HG02973 (cell line): ENCODE data around the gene TEX22.

Experiments used
- ATAC-seq: cut with Tn5 transposase; IDR thresholded peaks from one replicate; pipeline ENCODE4 v1.9.1; 2021; ENCODE audit warnings: moderate library complexity; ENCODE audit not compliant: unreplicated experiment

The TEX22 gene

DNA sequence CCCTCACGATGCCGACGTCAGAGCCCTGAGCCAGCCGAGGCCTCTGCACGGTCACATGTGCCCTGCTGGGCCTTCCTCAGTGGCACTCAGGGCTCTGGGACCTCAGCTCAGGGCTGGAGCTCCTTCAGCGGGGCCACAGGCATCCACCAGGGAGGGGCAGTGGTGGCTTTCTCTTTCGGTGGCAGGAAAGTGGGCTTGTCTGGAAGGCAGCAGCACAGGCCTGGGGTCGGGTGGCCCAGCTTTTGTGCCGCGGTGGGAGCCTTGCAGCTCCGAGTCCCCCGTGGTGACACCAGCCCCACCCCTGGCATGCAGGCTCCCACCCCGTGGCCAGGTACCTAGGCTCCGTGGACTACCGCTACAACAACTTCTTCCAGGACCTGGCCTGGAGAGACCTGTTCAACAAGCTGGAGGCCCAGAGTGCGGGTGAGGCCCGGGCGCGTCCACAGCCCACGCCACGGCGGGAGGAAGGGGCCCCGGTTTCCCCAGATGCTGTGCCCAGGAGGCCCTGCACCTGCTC lies 14.2 kb upstream of the TEX22 start:
- ATAC-seq, result no peak

DNA sequence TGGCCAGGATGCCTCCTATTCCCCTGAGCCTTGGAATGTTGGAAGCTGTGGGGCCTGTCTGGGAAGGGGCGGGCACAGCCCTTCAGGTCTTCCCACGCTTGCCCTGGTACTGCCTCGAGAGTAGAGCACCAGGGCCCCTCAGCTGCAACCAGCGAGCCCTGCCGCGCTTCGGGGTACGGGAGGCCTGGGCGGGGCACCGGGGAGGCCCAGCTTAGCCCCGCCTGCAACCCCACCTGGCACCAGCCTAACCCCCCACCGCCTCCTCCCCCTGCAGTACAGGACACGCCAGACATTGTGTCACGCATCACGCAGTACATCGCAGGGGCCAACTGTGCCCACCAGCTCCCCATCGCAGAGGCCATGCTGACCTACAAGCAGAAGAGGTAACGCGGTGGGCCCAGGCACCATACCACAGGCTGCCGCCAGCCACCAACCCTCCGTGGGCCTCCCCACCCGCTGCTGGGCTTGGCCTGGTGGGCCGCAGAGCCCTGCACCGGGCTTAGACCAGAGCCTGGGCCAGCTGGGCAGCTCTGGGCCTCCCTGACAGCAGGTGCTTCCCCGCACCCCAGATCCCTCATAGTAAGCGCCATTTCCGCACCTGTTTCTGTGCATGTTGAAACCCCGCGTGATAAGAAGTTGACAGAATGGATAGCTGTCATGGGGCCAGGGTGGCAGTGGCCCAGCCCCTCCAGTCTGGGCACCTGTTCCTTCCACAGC lies 13.6 kb upstream of the TEX22 start:
- ATAC-seq, result no peak

DNA sequence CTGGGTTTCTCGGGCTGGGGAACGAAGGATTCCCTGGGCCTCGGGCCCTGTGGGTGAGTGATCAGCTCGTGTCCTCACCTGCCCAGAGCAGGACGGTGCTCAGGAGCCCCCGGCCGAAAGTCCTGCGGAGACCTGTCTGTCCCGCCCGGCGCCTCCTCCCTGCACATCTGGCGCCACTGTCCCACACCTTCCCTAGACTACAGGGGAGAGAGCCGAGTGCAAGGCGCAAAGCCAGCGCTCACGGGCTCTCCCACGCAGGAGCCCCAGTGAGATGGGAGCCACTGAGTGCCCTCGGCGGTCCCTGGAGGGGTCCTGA lies 13.1 kb upstream of the TEX22 start:
- ATAC-seq, result no peak

DNA sequence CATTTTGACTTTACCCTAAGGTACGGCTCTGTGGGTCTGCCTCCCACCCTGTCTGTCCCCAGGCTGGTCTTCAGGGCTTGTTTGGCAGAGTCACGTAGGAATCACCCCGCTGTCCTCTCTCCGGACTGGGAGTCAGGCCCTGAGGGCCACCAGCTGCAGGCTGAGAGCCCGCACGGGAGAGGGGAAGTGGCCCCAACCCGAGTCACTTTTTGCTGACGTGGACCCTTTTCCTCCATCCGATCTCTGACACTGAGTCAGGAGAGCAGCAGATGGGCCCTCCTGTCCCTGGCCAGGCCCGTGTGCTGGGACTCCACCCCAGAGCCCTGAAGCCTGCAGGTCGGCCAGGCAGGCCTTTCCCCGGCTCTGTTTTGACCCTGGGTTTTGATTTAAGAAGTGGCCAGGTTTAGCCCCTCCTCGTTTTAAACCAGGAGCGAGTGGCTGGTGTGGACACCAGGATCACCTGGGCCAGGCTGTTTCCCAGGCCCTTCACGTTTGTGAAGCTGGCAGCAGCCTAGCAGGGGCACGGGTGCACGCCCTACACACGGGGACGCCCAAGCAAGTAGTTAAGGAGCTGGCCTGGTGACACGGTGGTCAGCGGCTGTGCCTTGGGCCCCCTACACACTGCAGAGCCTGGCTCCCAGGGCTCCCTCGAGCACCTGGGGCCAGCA lies 12.5 kb upstream of the TEX22 start:
- ATAC-seq, result no peak

DNA sequence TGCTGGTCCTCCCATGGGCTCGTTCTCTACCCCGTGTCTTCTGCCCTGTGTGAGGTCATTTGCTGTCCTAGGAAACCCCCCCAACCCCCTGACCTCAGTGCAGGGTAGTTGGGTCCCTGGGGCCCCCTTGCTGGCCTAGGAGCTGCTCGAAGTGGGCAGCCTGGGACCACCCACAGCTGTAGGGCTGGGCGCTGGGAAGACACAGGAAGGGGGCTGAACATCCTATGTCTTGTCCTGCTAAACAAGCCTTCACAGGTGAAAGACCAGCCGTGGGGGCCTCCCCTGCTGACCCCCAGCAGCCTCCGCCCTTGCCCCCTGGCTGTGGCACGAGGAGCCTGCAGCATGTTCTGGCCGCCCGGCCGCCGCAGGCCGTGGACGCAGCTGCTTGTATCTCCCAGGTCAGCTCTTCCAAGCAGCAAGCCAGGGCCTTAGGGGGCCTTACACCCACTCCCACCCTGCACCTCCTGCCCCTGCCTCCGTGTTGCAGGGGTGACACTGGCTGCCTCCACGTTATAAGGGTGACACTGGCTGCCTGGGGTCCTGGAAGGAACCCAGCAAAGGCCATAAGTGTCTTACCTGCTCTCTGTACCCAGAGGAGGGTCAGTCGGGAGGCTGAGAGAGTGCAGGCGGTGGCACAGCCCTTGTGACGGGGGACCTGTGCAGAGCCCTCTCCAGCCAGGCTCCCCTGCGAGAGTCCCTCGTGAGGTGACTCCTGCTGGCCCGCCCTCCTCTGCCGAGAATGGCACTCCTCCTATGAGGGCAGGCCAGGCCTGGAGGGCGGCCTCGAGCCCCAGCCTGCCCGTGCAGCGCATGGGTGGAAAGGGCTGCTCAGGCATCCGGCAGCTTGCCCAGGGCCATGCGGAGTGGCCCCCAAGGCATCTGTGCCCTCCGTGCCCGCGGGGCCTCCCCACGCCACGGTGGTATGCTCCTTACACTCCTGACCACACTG lies 11.5 kb upstream of the TEX22 start:
- ATAC-seq, result no peak

DNA sequence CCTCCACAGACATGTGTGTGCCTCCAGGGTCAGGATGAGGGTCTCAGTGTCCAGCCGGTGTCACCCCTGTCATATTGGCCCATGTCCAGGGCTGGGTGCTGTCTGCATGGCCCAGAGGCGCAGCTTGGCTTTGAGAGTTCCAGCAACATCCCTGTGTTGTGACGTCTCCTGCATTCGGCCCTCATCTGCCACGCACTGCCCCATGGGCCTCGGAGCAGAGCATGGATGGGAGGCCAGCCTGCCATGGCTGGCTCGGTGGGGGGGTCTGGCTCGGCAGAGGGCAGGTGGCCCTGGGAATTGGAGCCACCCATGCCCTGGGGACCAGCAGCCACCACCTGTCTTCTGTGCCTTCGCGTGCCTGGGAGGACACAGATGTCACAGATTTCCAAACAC lies 10.8 kb upstream of the TEX22 start:
- no peak for ATAC-seq

DNA sequence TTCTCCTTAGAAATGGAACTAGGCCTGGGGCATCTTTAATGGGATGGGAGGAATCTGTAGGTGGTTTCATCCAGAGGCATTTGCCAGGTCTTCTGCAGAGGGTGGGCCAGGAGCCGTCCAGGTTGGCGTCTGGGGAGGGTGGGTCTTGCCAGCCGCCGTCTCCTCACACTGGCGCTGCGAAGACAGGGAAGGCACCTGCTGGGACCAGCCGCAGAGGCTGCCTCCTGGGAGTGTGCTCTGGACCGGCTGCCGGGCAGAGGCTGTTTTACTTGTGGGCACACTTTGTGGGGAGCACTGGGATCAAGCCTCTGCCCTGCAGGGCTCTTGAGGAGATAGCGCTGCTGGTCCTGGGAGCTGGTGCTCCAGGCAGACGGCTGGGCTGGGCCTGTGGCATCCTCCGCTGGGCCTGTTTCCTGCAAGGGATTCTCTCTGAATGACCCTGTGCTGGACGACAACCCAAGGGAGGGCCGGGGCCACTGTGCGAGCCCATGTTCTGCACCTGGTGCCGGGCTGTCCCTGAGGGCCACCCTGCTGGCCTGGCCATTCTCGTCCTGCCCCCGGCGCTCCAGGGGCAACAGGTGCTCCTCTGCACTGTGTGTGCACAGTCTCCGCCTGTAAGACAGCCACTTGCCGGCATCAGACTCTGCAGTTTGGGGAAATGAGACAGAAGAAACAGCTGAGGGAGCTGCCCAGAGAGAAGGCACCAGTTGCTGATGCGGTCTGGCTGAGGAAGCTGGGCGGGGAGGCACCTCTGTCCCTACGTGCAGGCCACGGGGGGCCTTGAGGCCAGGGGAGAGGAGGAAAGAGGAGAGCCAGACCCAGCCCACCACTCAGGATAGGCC lies 10.0 kb upstream of the TEX22 start:
- no peak for ATAC-seq

DNA sequence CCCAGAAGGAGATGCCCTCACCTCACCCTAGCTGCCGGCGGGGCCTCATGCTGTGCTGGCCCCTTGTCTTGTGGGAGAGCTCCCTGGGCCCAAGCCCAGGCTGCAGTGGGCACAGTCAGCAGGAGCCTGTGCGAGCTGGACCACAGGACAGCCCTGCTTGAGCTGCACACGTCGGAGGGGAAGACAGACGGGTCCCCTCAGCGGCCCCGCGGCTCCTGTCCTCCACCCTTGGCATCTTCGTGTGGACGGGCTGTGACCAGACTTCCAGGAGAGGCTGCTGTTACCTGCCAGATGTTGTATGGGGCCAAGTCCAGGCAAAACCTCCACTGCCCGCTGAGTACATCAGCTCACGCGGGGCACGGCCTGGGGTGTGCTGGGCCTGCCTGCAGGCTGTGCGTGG lies 9.4 kb upstream of the TEX22 start:
- no peak for ATAC-seq

DNA sequence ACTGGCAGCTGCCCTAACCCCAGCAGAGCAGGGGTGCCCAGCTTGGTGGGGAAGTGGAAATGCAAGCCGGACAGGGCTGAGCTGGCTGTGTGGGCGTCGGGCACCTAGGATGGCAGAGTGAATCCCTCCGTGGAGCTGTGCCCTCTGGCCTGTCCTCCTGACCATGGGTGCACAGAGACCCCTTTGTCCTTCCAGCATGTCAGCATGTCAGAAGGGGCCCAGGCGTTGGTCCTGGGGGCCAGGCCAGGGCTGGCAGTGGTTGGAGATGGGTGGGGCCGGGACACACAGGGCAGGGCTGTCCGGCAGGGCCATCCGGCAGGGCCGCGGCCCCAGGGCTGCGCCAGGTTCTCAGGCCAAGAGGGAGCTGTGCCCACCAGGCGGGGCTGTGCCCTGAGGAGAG lies 8.8 kb upstream of the TEX22 start:
- ATAC-seq, result no peak

DNA sequence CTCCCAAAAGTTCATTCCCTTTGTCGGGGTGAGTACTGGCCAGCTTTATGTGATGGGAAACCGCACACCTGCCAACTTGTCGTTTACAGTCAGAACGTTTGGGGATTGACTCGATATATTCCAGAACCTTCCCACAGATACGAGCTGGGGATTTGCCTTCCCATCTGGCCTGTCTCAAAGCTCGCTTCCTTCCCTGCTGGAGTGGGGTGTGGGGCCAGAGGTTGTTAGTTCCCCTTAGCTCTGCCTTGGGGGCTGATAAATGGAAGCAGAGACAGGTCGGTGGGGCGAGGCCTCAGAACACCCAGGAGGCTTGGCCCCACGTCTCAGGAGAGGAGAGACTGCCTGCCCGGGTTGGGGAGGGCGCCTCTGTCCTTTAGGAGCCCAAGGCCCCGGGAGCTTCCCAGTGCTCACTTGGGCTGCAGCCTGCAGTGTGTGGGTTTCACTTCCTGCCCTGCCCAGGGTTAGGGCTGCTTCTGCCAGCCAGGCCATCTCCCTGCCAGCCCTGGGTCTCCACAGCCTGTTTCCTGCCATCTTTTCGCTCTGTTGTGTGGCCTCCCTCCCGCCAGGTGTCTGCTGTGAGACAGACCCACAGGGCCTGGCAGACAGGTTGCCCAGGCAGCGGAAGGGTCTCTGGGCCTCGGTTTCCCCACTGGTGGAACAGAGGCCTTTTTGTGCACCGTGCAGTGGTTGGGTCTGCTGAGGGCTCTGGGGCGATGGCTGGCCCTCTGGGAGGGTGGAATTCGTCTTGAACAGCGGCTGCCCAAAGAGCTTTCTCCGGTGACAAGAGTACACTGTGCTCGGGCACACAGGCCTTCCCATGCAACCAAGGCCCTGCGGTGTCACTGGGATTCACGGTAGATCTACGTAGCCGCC lies 8.1 kb upstream of the TEX22 start:
- ATAC-seq, result no peak

DNA sequence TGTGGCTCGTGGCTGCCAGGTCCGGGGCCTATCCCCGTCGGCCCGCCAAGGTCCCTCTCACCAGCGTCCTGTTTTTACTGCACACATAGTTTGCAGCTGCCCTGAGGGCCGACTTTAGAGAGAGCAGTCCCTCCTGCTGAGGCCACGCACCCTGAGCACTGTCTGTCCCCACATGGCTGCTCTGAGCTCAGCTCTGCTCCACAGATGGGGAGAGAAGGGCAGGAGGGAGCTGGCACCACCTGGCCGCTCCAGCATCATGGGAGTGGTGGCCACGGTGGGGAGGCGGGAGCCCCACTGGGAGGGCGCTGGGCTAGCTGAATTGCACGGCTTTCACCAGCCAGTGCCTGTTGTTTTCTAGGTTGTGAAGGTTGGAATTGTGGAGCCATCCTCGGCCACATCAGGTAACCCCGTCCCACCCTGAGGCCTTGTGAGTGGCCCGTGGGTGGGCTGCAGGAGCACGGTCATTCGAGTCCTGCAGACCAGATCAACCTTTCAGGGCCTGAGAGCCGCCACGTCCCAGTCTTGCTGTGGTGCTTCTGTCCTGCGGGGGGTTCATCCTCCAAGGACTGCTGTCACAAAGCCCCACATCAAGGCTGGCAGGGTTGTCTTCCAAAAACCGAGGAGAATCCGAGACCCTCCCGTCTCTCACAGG lies 7.4 kb upstream of the TEX22 start:
- no peak for ATAC-seq

DNA sequence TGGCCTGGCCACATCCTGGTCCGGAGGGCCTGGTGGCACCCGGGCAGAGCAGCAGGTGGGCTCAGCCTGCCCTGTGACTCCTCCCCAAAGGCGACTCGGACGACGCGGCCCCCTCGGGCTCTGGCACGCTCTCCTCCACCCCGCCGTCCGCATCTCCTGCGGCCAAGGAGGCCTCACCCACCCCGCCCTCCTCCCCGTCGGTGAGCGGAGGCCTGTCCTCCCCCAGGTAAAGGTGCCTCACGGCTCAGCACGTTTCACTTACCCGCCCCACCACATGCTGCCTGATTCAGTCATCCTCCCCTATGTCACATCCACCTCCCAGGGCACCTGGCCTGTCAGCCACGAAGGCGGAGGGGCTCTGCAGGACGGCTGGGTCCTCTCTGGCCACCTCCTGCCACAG lies 6.8 kb upstream of the TEX22 start:
- ATAC-seq, result no peak

DNA sequence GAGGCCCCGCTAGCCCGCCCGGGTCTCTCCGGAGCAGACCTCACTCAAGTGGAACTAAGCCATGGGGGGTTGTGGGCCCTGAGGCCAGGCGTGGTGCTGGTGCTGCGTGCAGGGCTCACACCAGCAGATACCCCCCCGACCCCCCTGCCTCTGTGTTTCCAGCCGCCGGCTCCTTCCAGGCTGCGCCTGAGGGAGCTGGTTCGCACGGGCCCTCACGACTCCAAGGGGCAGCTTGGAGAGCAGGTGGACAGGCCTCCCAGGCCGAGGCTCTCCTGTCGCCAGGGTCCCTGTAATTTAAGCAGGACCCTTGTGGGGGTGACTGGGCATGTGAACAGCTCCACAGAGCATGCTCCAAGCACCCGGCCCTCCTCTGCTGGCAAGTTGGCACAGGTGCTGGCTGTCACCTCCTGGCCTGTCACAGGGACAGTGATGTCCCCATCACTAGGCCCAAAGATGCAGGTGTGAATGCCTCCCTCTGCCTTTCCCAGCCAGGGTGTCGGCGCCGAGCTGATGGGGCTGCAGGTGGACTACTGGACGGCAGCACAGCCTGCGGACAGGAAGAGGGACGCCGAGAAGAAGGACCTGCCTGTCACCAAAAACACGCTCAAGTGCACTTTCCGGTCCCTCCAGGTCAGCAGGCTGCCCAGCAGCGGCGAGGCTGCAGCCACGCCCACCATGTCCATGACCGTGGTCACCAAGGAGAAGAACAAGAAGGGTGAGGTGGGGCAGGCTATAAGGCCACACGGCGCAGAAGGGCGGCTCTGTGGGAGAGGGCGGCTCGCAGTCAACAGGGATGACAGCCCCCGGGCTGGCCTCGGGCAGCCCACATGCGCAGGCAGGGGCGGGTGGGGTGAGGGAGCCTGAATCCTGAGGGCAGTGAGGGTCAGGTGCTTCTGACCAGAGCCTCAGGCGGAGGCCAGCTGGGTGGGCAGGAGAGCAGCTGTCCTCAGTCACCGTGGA lies 5.9 kb upstream of the TEX22 start:
- ATAC-seq, result no peak

DNA sequence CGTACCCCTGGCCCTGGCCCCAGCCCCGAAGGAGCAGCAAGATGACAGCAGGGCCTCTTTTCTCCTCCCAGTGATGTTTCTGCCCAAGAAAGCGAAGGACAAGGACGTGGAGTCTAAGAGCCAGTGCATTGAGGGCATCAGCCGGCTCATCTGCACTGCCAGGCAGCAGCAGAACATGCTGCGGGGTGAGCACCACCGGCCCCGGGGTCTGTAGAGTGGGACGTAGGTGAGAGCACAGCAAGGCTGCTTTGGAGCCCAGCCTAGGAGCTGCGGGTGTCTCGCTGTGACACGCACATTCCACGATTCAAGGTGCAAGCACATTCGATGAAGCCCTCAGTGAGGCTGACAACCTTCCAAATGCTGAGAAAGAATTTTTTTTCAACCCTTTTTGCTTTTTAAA lies 5.2 kb upstream of the TEX22 start:
- no peak for ATAC-seq

DNA sequence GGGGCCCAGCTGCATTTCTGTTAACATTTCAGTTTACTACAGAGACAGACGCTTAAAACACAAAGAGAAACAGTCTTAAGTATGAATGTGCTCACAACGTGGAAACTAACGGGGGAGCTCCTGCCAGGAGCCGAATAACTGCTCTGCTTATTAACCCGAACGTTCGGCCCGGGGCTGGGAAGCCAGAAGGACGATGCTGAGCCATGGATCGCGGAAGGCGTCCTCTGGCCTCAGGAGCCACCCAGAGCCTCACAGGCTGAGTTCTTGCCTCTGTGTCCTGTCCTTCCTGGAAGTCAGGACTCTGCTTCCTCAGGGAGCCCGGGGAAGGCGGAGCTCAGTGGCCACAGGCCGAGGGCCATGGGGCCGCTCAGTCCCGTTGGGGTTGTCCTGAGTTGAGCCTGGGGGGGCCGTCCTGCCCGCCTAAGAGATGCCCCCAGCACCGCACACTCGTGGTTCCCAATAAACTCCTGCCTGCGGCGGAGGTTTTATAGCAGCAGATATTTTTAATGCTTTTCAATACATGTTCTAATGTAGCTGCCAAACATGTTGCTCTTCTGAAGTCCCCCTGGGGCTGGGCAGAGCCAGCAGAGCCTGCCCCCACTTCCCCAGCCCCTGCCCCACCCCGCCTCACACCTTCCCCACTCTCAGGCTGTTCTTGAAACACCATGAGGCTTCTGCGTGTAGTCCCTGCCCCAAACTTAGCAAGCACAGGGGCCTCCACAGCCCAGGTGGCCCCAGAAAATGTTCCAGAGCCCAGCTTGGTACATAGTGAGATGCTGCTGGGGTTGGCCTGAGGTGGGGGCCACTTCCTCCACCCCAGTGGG lies 3.4 kb upstream of the TEX22 start:
- ATAC-seq, result no peak

DNA sequence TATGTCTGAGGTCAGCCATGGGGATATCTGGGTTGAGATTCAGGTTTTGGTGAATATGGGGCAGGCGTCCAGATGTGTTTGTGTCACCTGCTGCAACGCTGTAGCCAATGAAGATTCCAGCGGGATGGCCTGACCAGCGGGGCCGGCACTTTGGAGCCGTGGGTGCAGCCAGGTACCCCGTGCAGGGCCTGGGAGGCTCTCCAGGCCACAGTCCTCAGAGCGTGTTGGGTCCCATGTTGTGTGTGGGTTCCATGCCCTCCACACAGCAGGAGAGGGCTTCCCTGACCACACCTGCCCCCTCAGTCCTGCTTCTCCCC lies 2.8 kb upstream of the TEX22 start:
- ATAC-seq, result no peak

DNA sequence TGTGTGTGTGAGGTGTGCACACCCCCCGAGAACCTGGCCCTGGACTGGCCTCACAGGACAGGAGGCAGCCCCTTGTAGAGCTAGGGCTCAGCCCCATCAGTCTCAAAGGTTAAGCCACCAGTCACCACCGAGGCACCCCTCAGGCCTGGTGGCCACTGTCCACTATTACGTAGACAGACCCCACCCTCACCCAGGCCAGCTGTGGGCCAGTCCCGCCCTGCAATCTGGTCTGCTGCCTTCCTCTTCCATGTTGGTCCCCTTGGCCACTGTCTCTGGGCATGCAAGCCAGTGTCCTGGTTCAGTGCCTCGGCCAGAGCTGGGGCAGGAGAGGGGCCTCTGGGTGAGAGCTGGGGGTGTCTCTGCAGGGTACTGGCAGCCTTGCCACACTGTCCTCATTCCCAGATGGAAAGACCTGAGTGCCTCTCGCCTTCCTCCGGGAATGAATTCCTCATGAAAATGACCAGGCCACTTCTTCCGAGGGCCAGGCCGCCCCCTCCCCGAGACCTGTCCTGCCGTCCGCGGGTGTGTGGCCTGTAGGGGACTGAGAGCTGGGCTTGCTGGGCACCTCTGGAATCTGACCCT lies 897 bp upstream of the TEX22 start:
- no peak for ATAC-seq
